Body of pancreas (tissue), 4 donors: ENCODE data around the gene TFIP11.

ENCODE experiments used
- CTCF ChIP-seq, 7 experiments: fragments of 450-650 bp in 4 of 7; fragments of 200-600 bp in 3 of 7; sonication (generic) in 3 of 7; IDR thresholded peaks; one replicate each; pipeline ENCODE4 v1.5.1; 2016 to 2019; ENCODE audit warnings: antibody characterized with exemption in 7 of 7
- POLR2A ChIP-seq, 3 donors: fragments of 450-650 bp; IDR thresholded peaks; one replicate each; pipeline ENCODE4 v1.6.1; 2016; ENCODE audit warnings: antibody characterized with exemption in 3 of 3, mild to moderate bottlenecking in 2 of 3

- TF ChIP-seq CTCF (IDR thresholded peaks at IDR 0.05) (no peak), POLR2A (IDR thresholded peaks at IDR 0.05) (no peak)
Measured at GRCh38 chr22:26484360-26484706, 27.9 kb downstream of the TFIP11 start.
